OCI-LY1 (cell line): ENCODE data around the gene FBXO15.

Experiments
- EZH2 ChIP-seq: fragments of 200-600 bp; sonication (generic), shearing (Covaris generic); IDR thresholded peaks from 2 replicates; pipeline ENCODE4 v1.8.0; 2017; ENCODE audit warnings: borderline replicate concordance, mixed run types, mild to moderate bottlenecking, antibody characterized with exemption, low read length, moderate library complexity, mixed read lengths
- TF ChIP-seq, protein P1 (sequence below): fragments of 200-600 bp; sonication (generic), shearing (Covaris generic); IDR thresholded peaks from 2 replicates; pipeline ENCODE4 v1.5.1; 2017; ENCODE audit warnings: mild to moderate bottlenecking, antibody characterized with exemption, low read length, moderate library complexity, mixed read lengths

DNA sequence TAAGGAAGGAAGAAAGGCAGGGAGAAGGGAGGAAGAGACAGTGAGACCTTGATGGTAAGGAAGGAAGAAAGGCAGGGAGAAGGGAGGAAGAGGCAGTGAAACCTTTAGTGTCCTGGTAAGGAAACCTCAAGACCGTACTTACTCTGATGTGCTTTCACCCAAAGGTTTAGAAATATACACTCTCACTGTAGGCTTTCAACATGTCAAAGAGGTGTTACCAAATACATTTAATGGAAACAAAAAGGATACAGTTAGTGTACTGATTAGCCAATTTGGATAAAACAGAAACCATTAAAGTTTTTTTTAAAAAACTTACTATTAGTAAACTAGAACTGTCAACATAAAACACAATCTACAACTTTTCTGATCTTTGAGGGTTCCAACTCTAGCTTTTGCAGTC lies 7.1 kb downstream of the FBXO15 start:
- TF ChIP-seq, protein P1, sequence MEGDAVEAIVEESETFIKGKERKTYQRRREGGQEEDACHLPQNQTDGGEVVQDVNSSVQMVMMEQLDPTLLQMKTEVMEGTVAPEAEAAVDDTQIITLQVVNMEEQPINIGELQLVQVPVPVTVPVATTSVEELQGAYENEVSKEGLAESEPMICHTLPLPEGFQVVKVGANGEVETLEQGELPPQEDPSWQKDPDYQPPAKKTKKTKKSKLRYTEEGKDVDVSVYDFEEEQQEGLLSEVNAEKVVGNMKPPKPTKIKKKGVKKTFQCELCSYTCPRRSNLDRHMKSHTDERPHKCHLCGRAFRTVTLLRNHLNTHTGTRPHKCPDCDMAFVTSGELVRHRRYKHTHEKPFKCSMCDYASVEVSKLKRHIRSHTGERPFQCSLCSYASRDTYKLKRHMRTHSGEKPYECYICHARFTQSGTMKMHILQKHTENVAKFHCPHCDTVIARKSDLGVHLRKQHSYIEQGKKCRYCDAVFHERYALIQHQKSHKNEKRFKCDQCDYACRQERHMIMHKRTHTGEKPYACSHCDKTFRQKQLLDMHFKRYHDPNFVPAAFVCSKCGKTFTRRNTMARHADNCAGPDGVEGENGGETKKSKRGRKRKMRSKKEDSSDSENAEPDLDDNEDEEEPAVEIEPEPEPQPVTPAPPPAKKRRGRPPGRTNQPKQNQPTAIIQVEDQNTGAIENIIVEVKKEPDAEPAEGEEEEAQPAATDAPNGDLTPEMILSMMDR = no peak
- no peak for TF ChIP-seq EZH2
